MM.1S (cell line): Measurements from ENCODE around the gene PRXL2C.

Experiments used
- CTCF ChIP-seq: fragments of 300-600 bp; sonication (generic); IDR thresholded peaks from 2 replicates; pipeline ENCODE4 v1.5.1; 2016; ENCODE audit warnings: antibody characterized with exemption, low read length, mixed read lengths
- EZH2 ChIP-seq: fragments of 300-600 bp; sonication (generic); optimal IDR thresholded peaks from 2 replicates; pipeline ENCODE3; 2017; ENCODE audit warnings: low read depth, mild to moderate bottlenecking, antibody characterized with exemption, low read length, mixed read lengths
- EZH2phosphoT487 ChIP-seq: fragments of 300-600 bp; sonication (generic); IDR thresholded peaks from 2 replicates; pipeline ENCODE4 v1.6.1; 2018; ENCODE audit warnings: antibody characterized with exemption, low read length

GRCh38 chr9:96649620-96650324 lies 5.3 kb downstream of the PRXL2C start:
- TF ChIP-seq CTCF (no peak), EZH2 (no peak), EZH2phosphoT487 (no peak)
